H9 (cell line): Measurements from ENCODE around the gene SIRT7. TPM values are rescaled to one million over a fixed set of nuclear protein-coding genes. Genes with fewer than 3 reads are reported as not detected.

Experiments
- DNase-seq: peaks from one replicate; pipeline ENCODE4 v3.0.0-alpha.2; 2017
- H2AFZ ChIP-seq: one replicate; pipeline ENCODE4 v1.6.1; 2013; ENCODE audit warnings: mild to moderate bottlenecking, low read length, control low read depth, moderate library complexity
- H2AK5ac ChIP-seq: 2 replicates; pipeline ENCODE4 v1.6.1; 2013; ENCODE audit warnings: low read length, control low read depth, mixed read lengths; ENCODE audit not compliant: insufficient read length
- H2BK120ac ChIP-seq: one replicate; pipeline ENCODE4 v1.6.1; 2013; ENCODE audit warnings: low read depth, mild to moderate bottlenecking, low read length, control low read depth, inconsistent platforms; ENCODE audit not compliant: poor library complexity, severe bottlenecking
- H2BK12ac ChIP-seq: 2 replicates; pipeline ENCODE4 v1.6.1; 2013; ENCODE audit warnings: low read length, control low read depth, mixed read lengths, low read depth; ENCODE audit not compliant: insufficient read length
- H2BK15ac ChIP-seq: 2 replicates; pipeline ENCODE4 v1.6.1; 2013; ENCODE audit warnings: low read depth, low read length, control low read depth
- H2BK20ac ChIP-seq: one replicate; pipeline ENCODE4 v1.6.1; 2013; ENCODE audit warnings: low read depth, mild to moderate bottlenecking, low read length, control low read depth, inconsistent platforms; ENCODE audit not compliant: poor library complexity, severe bottlenecking
- H2BK5ac ChIP-seq: 2 replicates; pipeline ENCODE4 v1.6.1; 2013; ENCODE audit warnings: low read length, control low read depth, mixed read lengths; ENCODE audit not compliant: insufficient read length
- H3K14ac ChIP-seq: 2 replicates; pipeline ENCODE4 v1.6.1; 2013; ENCODE audit warnings: low read length, control low read depth; ENCODE audit not compliant: insufficient read depth
- H3K18ac ChIP-seq: 2 replicates; pipeline ENCODE4 v1.6.1; 2013; ENCODE audit warnings: low read depth, mild to moderate bottlenecking, mixed read lengths, low read length, control low read depth; ENCODE audit not compliant: insufficient read length
- H3K23ac ChIP-seq: 2 replicates; pipeline ENCODE4 v1.6.1; 2013; ENCODE audit warnings: low read length, control low read depth, mixed read lengths, low read depth; ENCODE audit not compliant: insufficient read length
- H3K23me2 ChIP-seq: 2 replicates; pipeline ENCODE4 v1.6.1; 2013; ENCODE audit warnings: low read depth, mild to moderate bottlenecking, mixed read lengths, low read length, control low read depth; ENCODE audit not compliant: insufficient read length, poor library complexity, severe bottlenecking
- H3K27ac ChIP-seq: 2 replicates; pipeline ENCODE4 v1.5.1; 2013; ENCODE audit warnings: low read length, control low read depth, mixed read lengths, low read depth; ENCODE audit not compliant: insufficient read length
- H3K27me3 ChIP-seq: 2 replicates; pipeline ENCODE4 v1.6.1; 2013; ENCODE audit warnings: low read length, control low read depth, inconsistent platforms; ENCODE audit not compliant: insufficient read depth
- H3K4ac ChIP-seq: 2 replicates; pipeline ENCODE4 v1.6.1; 2013; ENCODE audit warnings: low read depth, mild to moderate bottlenecking, control low read depth, inconsistent platforms, low read length, moderate library complexity
- H3K4me1 ChIP-seq: 2 replicates; pipeline ENCODE4 v1.6.1; 2013; ENCODE audit warnings: low read length, control low read depth, inconsistent platforms; ENCODE audit not compliant: insufficient read depth
- H3K4me2 ChIP-seq: 2 replicates; pipeline ENCODE4 v1.6.1; 2013; ENCODE audit warnings: low read length, control low read depth, mixed read lengths; ENCODE audit not compliant: insufficient read length, insufficient read depth
- H3K56ac ChIP-seq: 2 replicates; pipeline ENCODE4 v1.6.1; 2013; ENCODE audit warnings: low read depth, mild to moderate bottlenecking, mixed read lengths, low read length, control low read depth; ENCODE audit not compliant: insufficient read length
- H3K79me1 ChIP-seq: 2 replicates; pipeline ENCODE4 v1.6.1; 2013; ENCODE audit warnings: low read depth, mild to moderate bottlenecking, moderate library complexity, low read length, control low read depth, inconsistent platforms; ENCODE audit not compliant: insufficient read depth, poor library complexity, severe bottlenecking
- H3K79me2 ChIP-seq: 2 replicates; pipeline ENCODE4 v1.6.1; 2013; ENCODE audit warnings: low read length, control low read depth, inconsistent platforms; ENCODE audit not compliant: insufficient read depth
- H3K9ac ChIP-seq: 2 replicates; pipeline ENCODE4 v1.6.1; 2013; ENCODE audit warnings: low read length, control low read depth, mixed read lengths; ENCODE audit not compliant: insufficient read length; ENCODE audit errors: extremely low read depth
- H3K9me3 ChIP-seq: one replicate; pipeline ENCODE4 v1.6.1; 2013; ENCODE audit warnings: low read depth, low read length, inconsistent platforms; ENCODE audit not compliant: control insufficient read depth
- H3T11ph ChIP-seq: one replicate; pipeline ENCODE4 v1.6.1; 2013; ENCODE audit warnings: mild to moderate bottlenecking, low read length, control low read depth, inconsistent platforms
- H4K20me1 ChIP-seq: one replicate; pipeline ENCODE4 v1.6.1; 2013; ENCODE audit not compliant: control insufficient read depth, insufficient read length, insufficient read depth
- H4K5ac ChIP-seq: 2 replicates; pipeline ENCODE4 v1.6.1; 2013; ENCODE audit warnings: low read depth, mild to moderate bottlenecking, mixed read lengths, low read length, control low read depth; ENCODE audit not compliant: insufficient read length
- H4K8ac ChIP-seq: replicated peaks from 2 replicates; pipeline ENCODE4 v1.6.1; 2013; ENCODE audit warnings: low read length, control low read depth, mixed read lengths, low read depth; ENCODE audit not compliant: insufficient read length
- H4K91ac ChIP-seq: 2 replicates; pipeline ENCODE4 v1.6.1; 2013; ENCODE audit warnings: low read depth, mild to moderate bottlenecking, moderate library complexity, mixed read lengths, low read length, control low read depth; ENCODE audit not compliant: insufficient read length
- H3K27ac Mint-ChIP-seq, 3 experiments: 2 replicates in 2 of 3; 3 replicates in 1 of 3; pipeline ENCODE4 v1.8.0; 2020 to 2021; ENCODE audit warnings: mixed read lengths in 3 of 3, mild to moderate bottlenecking in 1 of 3, moderate library complexity in 1 of 3
- H3K27me3 Mint-ChIP-seq: 2 replicates; pipeline ENCODE4 v1.8.0; 2021; ENCODE audit warnings: low read depth, mild to moderate bottlenecking, moderate library complexity, mixed read lengths
- H3K36me3 Mint-ChIP-seq, 3 experiments: 2 replicates in 2 of 3; 3 replicates in 1 of 3; pipeline ENCODE4 v1.8.0; 2020 to 2021; ENCODE audit warnings: low read depth in 3 of 3, mixed read lengths in 3 of 3; ENCODE audit not compliant: insufficient read depth in 1 of 3
- H3K4me1 Mint-ChIP-seq, 2 experiments: 2 replicates each; pipeline ENCODE4 v1.8.0; 2020; ENCODE audit warnings: mixed read lengths in 2 of 2
- H3K4me3 Mint-ChIP-seq, 2 experiments: 2 replicates in 1 of 2; 3 replicates in 1 of 2; pipeline ENCODE4 v1.8.0; 2020 to 2021; ENCODE audit warnings: mild to moderate bottlenecking in 2 of 2, mixed read lengths in 2 of 2, moderate library complexity in 1 of 2
- H3K9me3 Mint-ChIP-seq, 2 experiments: 2 replicates in 1 of 2; 3 replicates in 1 of 2; pipeline ENCODE4 v1.8.0; 2020; ENCODE audit warnings: mild to moderate bottlenecking in 2 of 2, mixed read lengths in 2 of 2, moderate library complexity in 1 of 2
- WGBS: extraction: QIAGEN DNeasy Blood & Tissue Kit; methylation state at CpG from one replicate; pipeline ENCODE4 v1.1.7; 2013; ENCODE audit warnings: missing lambda C conversion rate, low lambda C conversion rate, mixed read lengths; ENCODE audit not compliant: insufficient read length; ENCODE audit errors: extremely low coverage; 5-methylcytosine and 5-hydroxymethylcytosine counted together
- total RNA-seq: library from RNA; stranded (reverse); gene quantifications from 2 replicates; pipeline ENCODE4 v1.2.1, GENCODE V29; 2021
- TF ChIP-seq, protein P1 (sequence below): fragments of 200-600 bp; sonication (generic); conservative IDR thresholded peaks from 3 replicates; pipeline ENCODE4 v1.8.0; 2021; ENCODE audit warnings: antibody characterized with exemption, mild to moderate bottlenecking

SIRT7 gene
- total RNA-seq, 1 experiment from 2014 or later, result 29.7 TPM

DNA sequence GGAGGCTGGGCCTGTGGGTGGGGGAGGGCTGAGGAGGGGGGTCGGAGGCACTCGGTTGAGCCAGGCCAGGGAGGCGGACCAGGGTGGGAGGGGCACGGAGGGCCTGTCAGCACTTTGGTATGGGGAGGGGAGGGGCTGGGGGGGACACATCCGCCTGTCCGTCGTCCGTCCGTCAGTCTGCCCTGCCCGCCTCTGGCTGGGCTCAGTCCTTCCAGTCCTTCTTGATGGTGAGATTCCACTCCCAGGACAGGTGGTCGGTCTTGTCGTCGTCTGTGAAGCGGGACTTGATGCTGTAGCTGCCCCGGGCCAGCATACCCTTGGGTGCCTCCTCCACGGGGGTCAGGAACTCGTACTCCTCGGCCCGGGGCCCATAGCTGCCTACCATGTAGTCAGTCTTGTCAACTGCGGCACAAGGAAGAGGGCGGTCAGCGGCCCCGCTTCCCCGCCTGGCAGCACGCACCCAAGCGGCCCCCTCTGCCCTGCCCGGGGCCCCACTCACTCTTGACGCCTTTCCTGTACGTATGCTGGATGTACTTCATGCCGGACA is 49.2 kb downstream of the SIRT7 start:
- Histone ChIP-seq H4K5ac (no peak overlapping the region), H2AFZ (no peak overlapping the region), H3K56ac (no peak overlapping the region), H4K8ac (no peak overlapping the region), H3K4me1 (no peaks in the 10 kb centered on the region), H3K23me2 (peaks cover 8% of the 10 kb centered on the region), H3K4ac (no peak overlapping the region), H3K23ac (no peak overlapping the region), H3K27me3 (no peaks in the 10 kb centered on the region), H3K9me3 (no peaks in the 10 kb centered on the region), H2AK5ac (no peak overlapping the region), H2BK20ac (no peak overlapping the region), H4K20me1 (no peaks in the 10 kb centered on the region), H3T11ph (no peak overlapping the region), H2BK12ac (no peak overlapping the region), H3K79me1 (no peaks in the 10 kb centered on the region), H3K4me2 (no peak overlapping the region), H2BK5ac (no peak overlapping the region), H2BK15ac (no peak overlapping the region), H4K91ac (no peak overlapping the region), H3K27ac (no peak overlapping the region), H3K18ac (no peak overlapping the region), H2BK120ac (no peak overlapping the region), H3K79me2 (no peaks in the 10 kb centered on the region; the same call in 1 of the 2 replicates), H3K14ac (no peak overlapping the region), H3K9ac (no peak overlapping the region)
- Mint-ChIP-seq H3K27me3 (no peaks in the 10 kb centered on the region; the same call in 1 of the 2 replicates), H3K27ac (peak overlapping the region in 2 of 3 experiments; percentile 81 to 94; a peak in 3 of 7 replicates), H3K9me3 (no peaks in the 10 kb centered on the region), H3K4me1 (peaks cover 17 to 34% of the 10 kb centered on the region in 2 experiments), H3K4me3 (peak overlapping the region; percentile 25 to 38; a peak in 1 of 5 replicates), H3K36me3 (peaks cover 5 to 22% (median 20%) of the 10 kb centered on the region in 3 experiments; a peak in 6 of 7 replicates)
- WGBS, result no CpG with 5 or more reads among the region's 30 CpGs
- TF ChIP-seq, protein P1, sequence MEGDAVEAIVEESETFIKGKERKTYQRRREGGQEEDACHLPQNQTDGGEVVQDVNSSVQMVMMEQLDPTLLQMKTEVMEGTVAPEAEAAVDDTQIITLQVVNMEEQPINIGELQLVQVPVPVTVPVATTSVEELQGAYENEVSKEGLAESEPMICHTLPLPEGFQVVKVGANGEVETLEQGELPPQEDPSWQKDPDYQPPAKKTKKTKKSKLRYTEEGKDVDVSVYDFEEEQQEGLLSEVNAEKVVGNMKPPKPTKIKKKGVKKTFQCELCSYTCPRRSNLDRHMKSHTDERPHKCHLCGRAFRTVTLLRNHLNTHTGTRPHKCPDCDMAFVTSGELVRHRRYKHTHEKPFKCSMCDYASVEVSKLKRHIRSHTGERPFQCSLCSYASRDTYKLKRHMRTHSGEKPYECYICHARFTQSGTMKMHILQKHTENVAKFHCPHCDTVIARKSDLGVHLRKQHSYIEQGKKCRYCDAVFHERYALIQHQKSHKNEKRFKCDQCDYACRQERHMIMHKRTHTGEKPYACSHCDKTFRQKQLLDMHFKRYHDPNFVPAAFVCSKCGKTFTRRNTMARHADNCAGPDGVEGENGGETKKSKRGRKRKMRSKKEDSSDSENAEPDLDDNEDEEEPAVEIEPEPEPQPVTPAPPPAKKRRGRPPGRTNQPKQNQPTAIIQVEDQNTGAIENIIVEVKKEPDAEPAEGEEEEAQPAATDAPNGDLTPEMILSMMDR, result no peak
- DNase-seq, result peak; percentile 78
